ENCODE data around the gene DNAH11. TPM values are rescaled to one million over a fixed set of nuclear protein-coding genes. Genes with fewer than 3 reads are reported as not detected.

DNAH11 gene
- polyA plus RNA-seq, 6 donors from 2014 or later, result 0.40 to 1.1 (median 0.72) TPM; not detected in 1

- H3K4me1 Mint-ChIP-seq, result peaks cover 28 to 39% (median 31%) of the 10 kb centered on the region in 3 donors
- H3K9me3 Mint-ChIP-seq, result no peaks in the 10 kb centered on the region
- peak overlapping the region in 1 of 6 donors; percentile 54 for H3K27ac Mint-ChIP-seq
- H3K4me3 Mint-ChIP-seq, result no peak overlapping the region
- ATAC-seq (ENCODE audit: low read depth in 2 of 2) (no peak), DNase-seq (no peak)
- H3K36me3 Mint-ChIP-seq, result peaks cover 33 to 42% of the 10 kb centered on the region in 2 donors
- H3K27me3 Mint-ChIP-seq, result no peaks in the 10 kb centered on the region
These were observed 367.4 kb downstream of the DNAH11 start for GRCh38 chr7:21910253-21910652.

GRCh38 chr7:21911341-21911875 is 368.6 kb downstream of the DNAH11 start:
- H3K36me3 Mint-ChIP-seq, result peaks cover 37 to 40% of the 10 kb centered on the region in 2 donors
- DNase-seq (no peak), ATAC-seq (ENCODE audit: low read depth in 2 of 2) (no peak)
- no peaks in the 10 kb centered on the region for H3K9me3 Mint-ChIP-seq
- H3K27ac Mint-ChIP-seq, result peak overlapping the region in 4 of 6 donors; percentile 56 to 75 (median 65)
- no peaks in the 10 kb centered on the region for H3K27me3 Mint-ChIP-seq
- no peak overlapping the region for H3K4me3 Mint-ChIP-seq
- H3K4me1 Mint-ChIP-seq, result peaks cover 34 to 47% (median 37%) of the 10 kb centered on the region in 3 donors

GRCh38 chr7:21912305-21912704 is 369.5 kb downstream of the DNAH11 start:
- Mint-ChIP-seq H3K4me1 (peaks cover 37 to 50% (median 41%) of the 10 kb centered on the region in 3 donors), H3K27me3 (no peaks in the 10 kb centered on the region), H3K27ac (peak overlapping the region in 3 of 6 donors; percentile 24 to 66 (median 38)), H3K36me3 (peaks cover 40 to 42% of the 10 kb centered on the region in 2 donors), H3K9me3 (no peaks in the 10 kb centered on the region), H3K4me3 (peak overlapping the region in 2 of 8 donors; percentile 42 to 74)
- no peak for DNase-seq
- no peak for ATAC-seq (ENCODE audit: low read depth in 2 of 2)

DNA sequence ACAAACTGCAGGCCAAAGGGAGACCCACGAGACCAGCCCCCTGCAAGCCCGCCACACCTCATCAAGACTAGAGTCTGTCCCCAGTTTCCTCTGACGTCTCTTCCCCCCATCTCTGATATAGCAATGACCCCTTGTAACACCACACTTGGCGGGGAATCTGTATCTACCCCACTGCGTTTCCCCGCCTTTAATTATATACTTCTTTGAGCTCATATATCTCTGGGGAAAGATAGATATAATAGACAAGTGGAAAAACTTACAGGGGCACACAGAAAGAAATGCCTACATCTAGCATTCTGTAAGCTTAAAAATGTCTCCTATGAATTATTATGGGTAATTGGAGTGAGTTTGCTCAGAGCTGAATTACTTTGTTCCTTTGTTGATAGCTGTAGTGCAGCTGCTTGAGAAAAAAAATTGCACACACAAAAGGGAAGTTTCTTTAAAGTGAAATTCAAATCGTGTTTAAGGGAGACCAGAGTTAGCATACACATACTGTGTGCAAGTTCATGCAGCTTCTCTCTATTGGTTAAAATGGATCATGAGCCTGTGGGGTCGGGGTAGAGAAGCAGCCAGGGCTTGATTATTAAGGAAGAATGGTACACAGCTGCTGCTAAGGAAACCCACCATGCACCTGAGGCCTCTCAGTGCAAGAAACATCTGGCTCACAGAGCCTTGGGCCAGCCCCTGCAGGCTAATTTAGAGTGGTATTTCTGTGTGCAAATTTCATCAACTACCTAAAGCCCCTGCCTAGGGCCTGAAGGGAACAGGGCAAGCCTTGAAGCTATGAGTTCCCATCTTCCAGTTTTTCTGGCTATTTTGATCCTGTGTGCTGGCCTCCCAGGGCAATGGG is 370.3 kb downstream of the DNAH11 start:
- H3K4me3 Mint-ChIP-seq, result peak overlapping the region in 6 of 8 donors; percentile 31 to 74 (median 55)
- H3K27me3 Mint-ChIP-seq, result no peaks in the 10 kb centered on the region
- H3K27ac Mint-ChIP-seq, result peak overlapping the region; percentile 24 to 89 (median 58)
- DNase-seq, result no peak
- H3K4me1 Mint-ChIP-seq, result peaks cover 42 to 53% (median 43%) of the 10 kb centered on the region in 3 donors
- no peaks in the 10 kb centered on the region for H3K9me3 Mint-ChIP-seq
- peak; percentile 45 for ATAC-seq (ENCODE audit: low read depth in 2 of 2)
- peaks cover 33 to 41% of the 10 kb centered on the region in 2 donors for H3K36me3 Mint-ChIP-seq

GRCh38 chr7:21914671-21915070 is 371.8 kb downstream of the DNAH11 start:
- Mint-ChIP-seq H3K27me3 (no peaks in the 10 kb centered on the region), H3K4me1 (peaks cover 54 to 61% (median 54%) of the 10 kb centered on the region in 3 donors)
- ATAC-seq (ENCODE audit: low read depth in 2 of 2), result no peak

DNA sequence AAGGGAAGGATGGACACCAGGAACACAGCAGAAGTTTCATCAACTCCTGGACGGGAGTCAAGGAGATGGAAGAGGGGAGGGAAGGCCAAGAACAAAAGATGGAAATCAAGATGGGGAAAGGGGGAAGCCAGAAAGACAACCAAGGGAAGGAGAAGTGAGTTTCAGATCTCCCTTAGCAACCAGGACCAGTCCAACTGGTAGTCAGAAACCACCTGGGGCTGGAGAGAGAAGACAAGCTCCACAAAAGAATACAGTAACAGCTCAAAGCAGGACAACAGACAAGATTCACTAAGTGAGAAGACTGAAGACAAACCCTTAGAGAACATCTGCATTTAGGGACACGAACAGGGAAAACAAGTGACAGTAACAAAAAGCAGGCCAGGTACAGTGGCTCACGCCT is 372.3 kb downstream of the DNAH11 start:
- DNase-seq (no peak), ATAC-seq (ENCODE audit: low read depth in 2 of 2) (no peak)
- peak overlapping the region in 1 of 8 donors; percentile 13 for H3K4me3 Mint-ChIP-seq
- no peaks in the 10 kb centered on the region for H3K9me3 Mint-ChIP-seq
- H3K27ac Mint-ChIP-seq, result peak overlapping the region in 5 of 6 donors; percentile 24 to 95 (median 89)
- peaks cover 57 to 64% (median 57%) of the 10 kb centered on the region in 3 donors for H3K4me1 Mint-ChIP-seq
- H3K27me3 Mint-ChIP-seq, result no peaks in the 10 kb centered on the region
- H3K36me3 Mint-ChIP-seq, result peaks cover 20 to 38% of the 10 kb centered on the region in 2 donors

More at GRCh38 chr7:21914671-21915070, 371.8 kb downstream of the DNAH11 start:
- Mint-ChIP-seq H3K27ac (peak overlapping the region; percentile 24 to 95 (median 90)), H3K36me3 (peaks cover 20 to 38% of the 10 kb centered on the region in 2 donors), H3K4me3 (peak overlapping the region in 2 of 8 donors; percentile 13 to 54), H3K9me3 (no peaks in the 10 kb centered on the region)
- no peak for DNase-seq

DNA sequence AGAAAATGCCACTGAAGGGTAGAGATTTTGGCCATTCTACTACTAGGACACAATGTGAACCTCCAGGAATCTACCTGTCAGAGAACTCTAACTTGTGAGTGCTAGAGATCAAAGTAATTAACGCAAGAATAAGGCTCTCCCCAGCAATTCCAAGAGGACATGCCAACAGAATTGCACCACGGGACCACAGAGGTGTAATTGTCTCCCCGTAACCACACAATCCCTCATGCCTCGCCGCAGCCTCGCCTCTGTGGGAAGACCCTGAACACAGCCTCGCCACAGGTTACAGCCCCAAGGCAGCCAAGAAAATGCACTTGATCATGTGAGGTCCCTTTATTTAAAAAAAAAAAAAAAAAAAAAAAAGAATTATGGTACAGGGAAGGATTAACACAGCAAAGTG is 373.3 kb downstream of the DNAH11 start:
- Mint-ChIP-seq H3K27ac (peak overlapping the region in 1 of 6 donors; percentile 24), H3K27me3 (no peaks in the 10 kb centered on the region), H3K36me3 (peaks cover 20 to 38% of the 10 kb centered on the region in 2 donors), H3K4me1 (peaks cover 63 to 75% (median 65%) of the 10 kb centered on the region in 3 donors), H3K4me3 (no peak overlapping the region), H3K9me3 (no peaks in the 10 kb centered on the region)
- ATAC-seq (ENCODE audit: low read depth in 2 of 2) (no peak), DNase-seq (no peak)

GRCh38 chr7:21916629-21917028 is 373.8 kb downstream of the DNAH11 start:
- ATAC-seq (ENCODE audit: low read depth in 2 of 2), result no peak
- H3K36me3 Mint-ChIP-seq, result peaks cover 20 to 38% of the 10 kb centered on the region in 2 donors
- no peak overlapping the region for H3K4me3 Mint-ChIP-seq

GRCh38 chr7:21918216-21918615 is 375.4 kb downstream of the DNAH11 start:
- peaks cover 70 to 79% (median 76%) of the 10 kb centered on the region in 3 donors for H3K4me1 Mint-ChIP-seq
- no peak overlapping the region for H3K4me3 Mint-ChIP-seq
- no peaks in the 10 kb centered on the region for H3K9me3 Mint-ChIP-seq
- no peaks in the 10 kb centered on the region for H3K27me3 Mint-ChIP-seq
- peak overlapping the region in 2 of 6 donors; percentile 24 to 52 for H3K27ac Mint-ChIP-seq
- ATAC-seq (ENCODE audit: low read depth in 2 of 2) (no peak), DNase-seq (no peak)
- peaks cover 17 to 43% of the 10 kb centered on the region in 2 donors for H3K36me3 Mint-ChIP-seq

More at GRCh38 chr7:21916629-21917028, 373.8 kb downstream of the DNAH11 start:
- Mint-ChIP-seq H3K27me3 (no peaks in the 10 kb centered on the region), H3K9me3 (no peaks in the 10 kb centered on the region), H3K27ac (peak overlapping the region in 3 of 6 donors; percentile 3 to 70 (median 33)), H3K4me1 (peaks cover 65 to 78% (median 69%) of the 10 kb centered on the region in 3 donors)
- no peak for DNase-seq

DNA sequence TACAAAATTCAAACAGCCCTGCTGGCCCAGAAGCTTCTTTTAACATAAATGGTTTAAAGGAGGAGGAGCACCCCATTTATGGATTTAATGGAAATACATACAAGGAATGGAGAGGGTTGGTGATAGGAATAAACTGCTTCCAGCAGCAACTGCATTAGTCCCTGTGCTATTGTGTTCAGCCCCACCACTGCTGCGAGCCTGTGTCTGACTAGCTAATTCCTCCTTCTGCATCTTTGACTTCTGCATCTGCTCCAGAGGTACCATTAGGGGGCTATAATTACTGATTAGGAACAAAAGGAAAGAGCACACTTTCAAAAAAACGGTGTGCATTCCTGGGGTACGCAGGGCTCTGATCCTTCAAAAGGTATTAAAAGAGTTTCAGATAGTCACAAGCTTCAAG is 378.1 kb downstream of the DNAH11 start:
- Mint-ChIP-seq H3K27me3 (no peaks in the 10 kb centered on the region), H3K36me3 (peaks cover 0 to 20% of the 10 kb centered on the region in 2 donors), H3K4me3 (peak overlapping the region in 3 of 8 donors; percentile 1 to 45 (median 20)), H3K4me1 (peaks cover 67 to 75% (median 75%) of the 10 kb centered on the region in 3 donors), H3K9me3 (no peaks in the 10 kb centered on the region), H3K27ac (peak overlapping the region in 5 of 6 donors; percentile 10 to 81 (median 44))
- DNase-seq, result no peak
- ATAC-seq (ENCODE audit: low read depth in 2 of 2), result no peak

- ATAC-seq (ENCODE audit: low read depth in 2 of 2) (no peak), DNase-seq (no peak)
- H3K36me3 Mint-ChIP-seq, result peaks cover 7 to 20% of the 10 kb centered on the region in 2 donors
- H3K4me3 Mint-ChIP-seq, result peak overlapping the region in 1 of 8 donors; percentile 35
- peak overlapping the region; percentile 34 to 86 (median 64) for H3K27ac Mint-ChIP-seq
- no peaks in the 10 kb centered on the region for H3K27me3 Mint-ChIP-seq
- H3K4me1 Mint-ChIP-seq, result peaks cover 75 to 82% (median 81%) of the 10 kb centered on the region in 3 donors
- H3K9me3 Mint-ChIP-seq, result peaks cover 0 to 2% (median 0%) of the 10 kb centered on the region in 7 donors
These were observed 379.8 kb downstream of the DNAH11 start for GRCh38 chr7:21922605-21923004.

DNA sequence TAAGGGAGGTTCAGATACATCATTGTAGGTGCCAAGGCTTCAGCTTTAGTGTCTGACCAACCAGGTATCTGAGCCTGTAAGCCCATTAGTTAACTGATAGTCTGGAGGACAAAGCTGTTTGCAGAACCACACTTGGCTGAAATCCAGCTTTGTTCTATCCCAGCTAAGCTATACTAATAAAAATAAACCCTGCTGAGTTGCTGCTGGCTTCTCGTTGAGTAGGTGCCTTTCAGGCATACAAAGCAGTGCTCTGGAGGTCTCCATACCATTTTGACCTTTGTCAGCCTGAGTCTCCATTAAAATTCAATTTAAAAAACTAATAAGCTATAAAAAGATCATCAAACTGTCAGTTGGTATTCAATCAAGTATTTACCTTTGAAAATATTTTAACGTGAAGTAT is 380.8 kb downstream of the DNAH11 start:
- Mint-ChIP-seq H3K4me3 (peak overlapping the region in 1 of 8 donors; percentile 13), H3K27ac (peak overlapping the region in 1 of 6 donors; percentile 45), H3K9me3 (peaks cover 0 to 4% (median 3%) of the 10 kb centered on the region in 7 donors), H3K27me3 (no peaks in the 10 kb centered on the region), H3K36me3 (peaks cover 11 to 23% of the 10 kb centered on the region in 2 donors), H3K4me1 (peaks cover 69 to 87% (median 86%) of the 10 kb centered on the region in 3 donors)
- no peak for ATAC-seq (ENCODE audit: low read depth in 2 of 2)
- no peak for DNase-seq

- no peak for DNase-seq
- ATAC-seq (ENCODE audit: low read depth in 2 of 2), result no peak
- H3K4me3 Mint-ChIP-seq, result no peak overlapping the region
- H3K9me3 Mint-ChIP-seq, result peaks cover 0 to 15% (median 10%) of the 10 kb centered on the region in 7 donors
- H3K27me3 Mint-ChIP-seq, result no peaks in the 10 kb centered on the region
- H3K36me3 Mint-ChIP-seq, result peaks cover 14 to 38% of the 10 kb centered on the region in 2 donors
- peak overlapping the region in 2 of 6 donors; percentile 7 to 73 for H3K27ac Mint-ChIP-seq
- H3K4me1 Mint-ChIP-seq, result peaks cover 73 to 93% (median 88%) of the 10 kb centered on the region in 3 donors
These were observed 383.6 kb downstream of the DNAH11 start for GRCh38 chr7:21926448-21926847.
